Gastrocnemius medialis (tissue), 4 donors: ENCODE results near the gene NDUFAF2.

ENCODE experiments used
- CTCF ChIP-seq, 5 experiments: fragments of 450-650 bp in 3 of 5; fragments of 200-600 bp in 2 of 5; sonication (generic) in 2 of 5; IDR thresholded peaks in 4 of 5; conservative IDR thresholded peaks in 1 of 5; 1 replicate in 4 of 5; 2 replicates in 1 of 5; pipeline ENCODE4 v1.5.1; 2016 to 2019; ENCODE audit warnings: antibody characterized with exemption in 5 of 5, mild to moderate bottlenecking in 3 of 5, moderate library complexity in 3 of 5
- POLR2A ChIP-seq, 2 donors: fragments of 450-650 bp; IDR thresholded peaks; one replicate each; pipeline ENCODE4 v1.6.1; 2017; ENCODE audit warnings: antibody characterized with exemption in 2 of 2, mild to moderate bottlenecking in 2 of 2, moderate library complexity in 2 of 2

GRCh38 chr5:61053937-61054336 lies 108.9 kb downstream of the NDUFAF2 start:
- TF ChIP-seq CTCF (IDR thresholded peaks at IDR 0.05 in 4 of 5, conservative IDR thresholded peaks at IDR 0.05 in 1 of 5), result no peak
- TF ChIP-seq POLR2A (IDR thresholded peaks at IDR 0.05), result no peak
